GM13976 (cell line): ENCODE results near the gene POLDIP3.
"Not testable (repeated sequence)": the region's sequence is repeated elsewhere in the genome, so short reads cannot be mapped to it uniquely, and the experiment has no call there.

Experiments
- DNase-seq: peaks from one replicate; pipeline ENCODE4 v3.0.0; 2012; ENCODE audit warnings: low spot score
- CTCF ChIP-seq: IDR thresholded peaks from 2 replicates; pipeline ENCODE4 v1.5.1; 2012; ENCODE audit warnings: borderline replicate concordance, mild to moderate bottlenecking; ENCODE audit not compliant: insufficient read depth; ENCODE audit errors: extremely low read depth, missing control alignments, control extremely low read depth
- in situ Hi-C: fragments of 300-500 bp; cut with MboI; formaldehyde crosslinking; loops from one replicate; pipeline ENCODE4 v1.12.0; 2022; ENCODE audit warnings: low sequenced_read_pairs, mixed read lengths, inconsistent platforms; ENCODE audit not compliant: unreplicated experiment

Gene POLDIP3

DNA sequence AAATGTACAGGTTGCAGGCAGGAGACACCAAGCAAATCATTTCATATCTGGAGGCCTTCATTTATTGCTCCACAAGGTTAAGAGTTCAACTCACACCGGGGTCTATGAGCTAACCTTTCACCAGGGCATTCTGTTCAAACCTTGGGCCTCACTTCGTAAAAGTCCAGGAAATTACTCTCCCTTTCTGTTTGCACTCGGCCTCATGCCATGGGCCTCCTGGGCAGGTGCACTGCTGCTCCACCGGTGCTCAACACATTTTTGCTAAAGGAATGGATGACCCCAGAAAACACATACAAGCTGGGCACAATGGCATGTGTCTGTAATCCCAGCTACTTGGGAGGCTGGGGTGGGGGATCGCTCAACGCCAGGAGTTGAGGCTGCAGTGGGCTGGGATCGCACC lies 78.5 kb downstream of the POLDIP3 start:
- no peak for DNase-seq
- no peak for TF ChIP-seq CTCF
- in situ Hi-C loops, result no loop called here

DNA sequence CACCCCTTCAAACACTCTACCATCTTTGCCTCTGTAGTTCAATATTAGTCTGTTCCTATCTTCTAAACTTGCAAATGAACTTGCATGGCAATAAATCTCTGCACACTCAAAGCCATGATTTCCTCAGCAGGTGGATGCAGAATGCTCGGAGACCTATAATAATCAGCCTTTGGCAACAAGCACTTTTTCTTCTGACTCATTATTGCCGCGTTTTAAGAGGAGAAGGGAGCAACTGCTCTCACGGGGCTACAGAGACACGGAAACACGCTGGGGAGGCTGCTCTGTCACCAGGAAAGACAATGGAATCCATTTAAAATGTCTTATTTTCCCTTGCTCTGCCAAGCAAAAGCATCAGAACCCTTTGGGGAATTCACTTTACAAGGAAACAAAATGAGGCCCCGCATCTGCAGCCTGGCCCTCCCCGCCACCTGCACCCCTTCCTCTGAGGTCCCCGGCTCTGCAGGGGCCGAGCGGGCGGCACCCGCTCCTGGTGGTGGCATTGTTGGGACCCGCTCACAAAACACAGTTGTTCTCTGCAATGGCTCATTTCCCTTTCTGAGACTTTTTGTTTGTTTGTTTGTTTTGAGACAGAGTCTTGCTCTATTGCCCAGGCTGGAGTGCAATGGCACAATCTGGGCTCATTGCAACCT lies 79.5 kb downstream of the POLDIP3 start:
- in situ Hi-C loops, result not testable (repeated sequence)

More for the DNA sequence above, 79.5 kb downstream of the POLDIP3 start:
- DNase-seq, result not testable (repeated sequence)
